NCI-H510A (cell line): Measurements from ENCODE around the gene ZMIZ1.

ENCODE experiments used
- DNase-seq: peaks from one replicate; lab custom pipeline; 2025; lab: John Stamatoyannopoulos, UW

ZMIZ1 gene

GRCh38 chr10:79082035-79082373 lies 13.2 kb downstream of the ZMIZ1 start:
- no peak for DNase-seq

- DNase-seq, result no peak
These were observed 14.1 kb downstream of the ZMIZ1 start for GRCh38 chr10:79082631-79083596.

- no peak for DNase-seq
These were observed 15.5 kb downstream of the ZMIZ1 start for GRCh38 chr10:79084012-79084971.

- no peak for DNase-seq
These were observed 16.3 kb downstream of the ZMIZ1 start for GRCh38 chr10:79084972-79085597.

DNA sequence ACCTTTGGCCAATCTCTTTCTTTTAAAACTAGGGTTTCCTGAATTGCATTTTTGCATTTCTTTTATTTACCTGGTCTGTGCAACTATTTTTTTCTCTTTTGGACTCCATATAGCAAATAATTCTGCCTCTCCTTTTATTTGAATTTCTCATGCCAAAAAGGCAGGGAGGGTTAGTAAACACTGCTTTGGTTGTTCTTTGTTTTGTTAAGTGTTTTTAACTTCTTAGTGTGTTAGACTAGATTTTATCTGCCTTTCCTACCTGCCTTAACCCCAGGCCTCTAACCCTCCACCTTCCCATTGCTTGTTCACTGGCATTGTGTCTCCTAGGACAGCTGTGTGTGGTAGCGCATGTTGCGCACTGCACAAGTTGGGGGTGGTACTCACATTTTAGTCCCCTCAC lies 18.1 kb downstream of the ZMIZ1 start:
- no peak for DNase-seq

DNA sequence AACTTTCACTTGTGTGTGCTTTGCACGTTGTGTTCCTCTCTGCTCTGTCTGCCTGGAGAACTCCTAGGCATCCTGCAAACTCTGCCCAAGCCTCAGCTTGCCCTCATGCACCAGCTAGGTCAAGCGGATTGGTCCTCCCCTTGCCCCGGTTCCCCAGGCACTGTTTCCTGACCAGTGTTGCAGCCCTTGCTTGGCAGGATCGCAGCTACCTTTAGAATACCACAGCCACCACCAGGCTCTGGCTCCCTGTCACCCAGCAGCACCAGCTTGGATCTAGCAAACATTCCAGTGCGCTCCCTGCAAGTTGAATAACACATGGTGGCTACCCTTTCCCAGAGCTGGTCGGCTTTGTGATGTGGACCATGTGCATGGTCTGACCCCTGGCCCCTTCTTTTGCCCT lies 19.0 kb downstream of the ZMIZ1 start:
- no peak for DNase-seq

DNA sequence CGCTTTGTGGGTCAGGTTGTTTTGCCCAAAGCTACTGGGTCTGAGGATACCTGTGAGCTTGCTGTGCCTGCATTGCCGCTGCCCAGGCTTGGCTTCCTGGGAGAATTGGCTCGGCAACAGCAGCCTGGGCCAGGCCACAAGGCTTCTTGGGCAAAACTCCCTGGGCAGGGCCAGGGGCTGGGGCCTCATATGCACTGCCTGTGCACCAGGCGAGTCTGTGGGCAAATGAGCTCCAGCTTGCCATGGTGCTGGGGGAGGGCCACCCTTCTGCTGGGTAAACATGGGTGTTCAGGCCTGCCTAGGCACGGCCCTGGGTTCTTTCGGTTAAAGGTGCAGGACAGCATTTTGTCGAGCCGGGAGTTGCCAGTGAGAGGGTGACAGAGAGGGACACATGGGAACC lies 19.4 kb downstream of the ZMIZ1 start:
- peak; percentile 42 for DNase-seq

DNA sequence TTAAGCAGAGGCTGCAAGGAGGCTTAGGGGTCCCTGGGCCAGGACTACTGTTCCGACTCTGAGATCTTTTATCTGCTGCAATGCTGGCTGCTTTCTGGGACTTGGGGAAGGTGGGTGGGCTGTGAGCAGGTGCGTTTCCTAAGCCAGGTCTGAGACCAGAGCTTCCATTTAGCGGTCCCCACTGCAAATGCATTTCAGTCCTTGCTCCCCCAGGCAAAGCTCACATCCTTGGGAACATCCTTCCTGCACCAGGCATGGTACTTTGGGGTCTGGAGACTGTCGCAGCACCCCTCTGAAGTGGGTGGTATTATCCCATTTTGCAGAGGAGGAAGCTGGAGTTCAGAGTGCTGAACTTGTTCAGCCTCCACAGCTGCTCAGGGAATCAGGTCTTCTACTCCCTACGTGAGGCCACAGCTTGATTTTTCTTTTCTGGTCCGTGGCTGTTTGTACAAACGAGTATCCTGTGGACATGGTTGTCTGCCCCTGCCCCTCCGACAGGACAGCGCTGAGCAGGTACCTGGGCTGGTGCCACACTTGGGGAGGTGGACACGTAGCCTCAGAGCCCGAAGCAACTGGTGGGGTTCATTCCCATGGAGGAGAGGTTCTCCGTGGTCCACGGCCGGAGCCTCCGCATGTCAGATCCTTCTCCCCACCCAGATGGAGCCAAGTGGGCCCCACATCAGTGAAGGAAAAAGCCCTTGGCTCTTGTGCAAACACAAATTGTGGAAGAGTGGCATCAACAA lies 20.0 kb downstream of the ZMIZ1 start:
- no peak for DNase-seq

- DNase-seq, result no peak
These were observed 20.9 kb downstream of the ZMIZ1 start for GRCh38 chr10:79089632-79090031.

DNA sequence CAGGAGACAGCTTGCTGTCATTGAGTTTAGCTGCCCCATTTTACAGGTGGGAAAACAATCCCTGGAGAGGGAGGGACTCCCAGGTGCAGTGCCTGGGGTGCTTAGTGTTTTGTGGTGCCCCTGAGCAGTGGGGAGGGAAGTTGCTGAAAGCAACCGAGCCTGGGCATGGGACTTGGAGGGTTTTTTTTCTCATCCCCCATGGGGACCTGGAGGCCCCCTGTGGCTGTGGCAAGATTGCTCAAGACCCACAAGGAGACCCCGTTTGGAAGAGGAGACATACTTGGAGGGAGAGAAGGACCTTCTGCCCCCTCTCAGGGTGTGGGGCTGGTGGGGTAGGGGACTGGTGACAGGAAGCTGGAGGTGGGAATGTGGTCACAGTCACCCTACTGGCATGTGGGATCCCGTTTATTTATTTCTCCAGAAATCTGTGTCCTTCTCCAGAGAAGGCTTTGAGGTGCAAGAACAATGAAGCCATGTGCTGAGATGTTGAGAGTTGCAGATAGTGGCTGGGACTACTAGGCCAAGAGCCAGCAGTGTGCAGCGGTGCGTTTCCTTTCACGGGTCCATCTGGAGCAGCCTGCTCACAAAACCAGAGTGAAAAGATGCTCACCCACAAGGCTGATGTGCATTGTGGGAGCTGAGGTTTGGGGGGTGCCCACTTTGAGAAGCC lies 21.5 kb downstream of the ZMIZ1 start:
- no peak for DNase-seq

DNA sequence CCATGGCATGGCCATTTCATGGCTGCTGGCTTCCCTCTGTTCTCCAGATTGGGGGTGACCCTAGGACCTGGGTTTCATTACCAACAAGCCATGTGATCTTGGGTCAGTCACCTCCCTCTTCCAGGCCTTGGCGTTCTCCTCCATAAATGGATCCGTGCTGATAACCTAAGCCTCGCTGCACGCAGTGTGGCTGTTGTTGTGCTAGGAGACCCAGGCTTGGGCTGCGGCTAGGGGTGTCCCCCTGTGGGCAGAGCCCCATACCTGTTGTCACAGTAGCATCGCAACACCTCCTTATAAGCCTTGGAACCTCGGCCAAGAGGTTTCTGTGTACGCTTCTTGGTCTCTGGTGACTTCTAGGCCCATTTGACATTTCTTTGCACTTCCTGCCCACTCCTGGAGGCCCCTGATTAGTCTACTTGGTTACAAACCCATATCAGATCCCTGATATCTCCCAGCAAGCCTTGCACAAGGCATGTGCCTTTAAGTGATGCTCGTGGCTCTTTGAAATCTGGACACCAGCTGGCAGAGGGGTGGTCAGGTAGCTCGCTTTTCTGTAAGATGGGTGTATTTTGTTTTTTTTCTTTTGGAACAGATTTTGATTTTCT lies 23.6 kb downstream of the ZMIZ1 start:
- no peak for DNase-seq

GRCh38 chr10:79093658-79094411 lies 25.1 kb downstream of the ZMIZ1 start:
- no peak for DNase-seq

DNA sequence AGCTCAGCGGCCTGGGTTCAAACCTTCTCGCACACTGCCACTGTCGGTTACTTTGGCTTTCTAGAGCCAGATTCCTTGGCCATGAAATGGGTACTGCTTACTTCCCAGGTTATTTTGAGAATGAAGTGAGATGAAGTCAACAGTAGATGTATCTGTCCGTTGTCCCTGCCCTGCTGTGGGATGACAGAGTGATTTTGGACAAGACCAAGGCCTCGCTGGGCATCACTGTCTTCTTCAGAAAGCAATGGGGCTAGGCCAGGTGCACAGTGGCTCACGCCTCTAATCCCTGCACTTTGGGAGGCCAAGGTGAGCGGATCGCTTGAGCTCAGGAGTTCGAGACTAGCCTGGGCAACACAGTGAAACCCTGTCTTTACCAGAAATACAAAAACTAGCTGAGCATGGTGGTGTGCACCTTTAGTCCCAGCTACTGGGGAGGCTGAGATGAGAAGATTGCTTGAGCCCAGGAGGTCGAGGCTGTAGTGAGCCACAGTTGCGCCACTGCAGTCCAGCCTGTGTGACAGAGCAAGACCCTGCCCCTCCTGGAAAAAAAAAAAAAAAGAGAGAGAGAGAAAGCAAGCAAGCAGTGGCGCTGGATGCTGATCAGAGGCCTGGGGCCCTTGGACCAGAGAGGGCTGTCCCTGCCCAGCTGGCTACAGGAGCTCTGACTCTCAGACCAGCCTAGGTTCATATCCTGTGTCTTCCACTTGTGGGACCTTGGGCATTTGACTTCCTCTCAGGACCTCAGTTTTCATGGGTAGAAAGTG lies 25.8 kb downstream of the ZMIZ1 start:
- no peak for DNase-seq

- no peak for DNase-seq
These were observed 26.6 kb downstream of the ZMIZ1 start for GRCh38 chr10:79095316-79095715.

DNA sequence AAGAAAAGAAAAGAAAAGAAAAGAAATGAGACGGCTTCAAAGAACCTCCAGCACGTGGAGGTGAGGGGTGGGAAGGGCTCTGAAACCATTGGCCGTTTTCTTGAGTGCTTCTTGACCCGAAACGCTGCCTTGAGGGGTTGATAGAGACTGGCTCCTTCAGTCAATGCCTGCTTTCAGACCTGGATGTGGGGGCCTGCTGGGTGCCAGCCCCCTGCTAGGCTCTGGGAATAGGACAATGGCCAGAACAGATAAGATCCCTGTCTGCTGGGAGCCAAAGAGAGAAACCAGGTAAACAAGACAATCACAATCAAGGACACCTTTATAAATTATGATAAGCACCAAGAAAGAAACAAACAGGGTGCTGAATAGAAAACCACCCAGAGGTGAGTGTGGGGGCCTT lies 27.7 kb downstream of the ZMIZ1 start:
- no peak for DNase-seq

DNA sequence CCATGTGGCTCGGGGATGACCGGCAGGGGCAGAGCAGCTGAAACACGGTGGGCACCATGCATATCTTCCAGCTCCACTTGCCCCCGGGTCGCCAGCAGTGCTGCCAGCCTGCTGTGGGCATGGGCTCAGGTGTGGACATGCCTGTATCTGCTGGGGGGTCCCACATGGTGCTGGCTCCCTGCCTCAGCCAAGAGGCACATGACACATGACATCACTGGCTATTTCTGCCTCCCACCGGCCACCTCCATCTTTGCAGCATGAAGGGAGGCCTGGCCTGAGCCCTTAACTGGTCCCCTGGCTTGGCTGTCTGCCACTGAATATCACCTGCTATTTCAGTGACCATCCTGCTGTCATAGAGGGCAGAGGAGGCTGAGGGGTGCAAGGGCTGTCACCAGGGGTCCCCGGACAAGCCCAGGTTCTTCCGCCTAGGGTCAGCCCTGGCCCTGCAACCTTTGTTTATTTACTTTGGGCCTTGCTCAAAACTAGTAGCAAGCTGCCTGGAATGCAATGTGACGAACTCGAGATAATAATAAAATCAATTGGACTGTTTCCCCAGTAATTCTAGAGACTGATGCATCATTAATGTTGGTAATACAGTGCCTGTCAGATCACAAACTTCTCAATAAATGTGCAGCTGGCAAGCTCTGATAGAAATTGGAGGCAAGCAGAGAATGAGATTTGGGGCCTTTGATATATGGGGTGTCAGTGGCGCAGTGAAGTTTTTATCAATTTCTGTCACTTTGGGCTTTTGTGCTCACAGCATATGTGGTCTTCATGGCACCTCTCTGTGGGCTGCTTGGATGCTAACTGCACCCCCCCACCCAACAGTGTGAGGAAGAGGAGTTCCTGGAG lies 28.5 kb downstream of the ZMIZ1 start:
- DNase-seq, result no peak

DNA sequence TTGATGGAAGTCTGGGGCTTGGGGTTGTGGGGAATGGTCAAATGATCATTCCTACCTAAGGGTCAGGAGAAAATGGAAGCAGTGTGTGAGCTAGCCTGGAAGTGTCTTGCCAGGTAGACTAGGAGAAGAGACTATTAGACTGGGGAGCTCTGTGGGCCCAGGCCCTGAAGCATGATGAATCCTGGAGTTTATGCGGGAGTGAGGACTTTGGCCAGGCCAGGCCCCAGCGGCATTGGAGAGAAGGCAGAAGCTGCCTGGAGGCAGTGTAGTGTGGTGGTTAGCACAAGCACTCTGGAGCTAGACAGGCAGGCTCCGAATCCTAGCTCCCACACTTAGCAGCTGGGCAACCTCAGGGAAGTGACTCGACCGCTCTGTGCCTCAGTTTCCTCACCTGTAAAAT lies 29.3 kb downstream of the ZMIZ1 start:
- no peak for DNase-seq

GRCh38 chr10:79098596-79099015 lies 29.8 kb downstream of the ZMIZ1 start:
- DNase-seq, result no peak
